ENCODE data around the gene PRKAR2B. TPM values are rescaled to one million over a fixed set of nuclear protein-coding genes. Genes with fewer than 3 reads are reported as not detected.
"Not testable (repeated sequence)": the region's sequence is repeated elsewhere in the genome, so short reads cannot be mapped to it uniquely, and the experiment has no call there.

Gene PRKAR2B
- total and polyA plus RNA-seq, 5 donors, result 32.3 to 57.8 (median 45.2) TPM

GRCh38 chr7:107049971-107050532 lies 5.5 kb downstream of the PRKAR2B start:
- peaks cover 2% of the 10 kb centered on the region for H3K4me1 ChIP-seq (ENCODE audit: control insufficient read depth, insufficient read depth, low read length)
- intact Hi-C loops (cut with DNase I), result no loop called here
- 90% methylated on average over 1 of the region's 1 CpG for WGBS
- ATAC-seq (no peak), DNase-seq (no peak)
- no peak overlapping the region for H3K4me3 ChIP-seq (ENCODE audit: low read length)
- no peak overlapping the region for H3K27ac ChIP-seq (ENCODE audit: low read length)
- no peaks in the 10 kb centered on the region for H3K9me3 ChIP-seq (ENCODE audit: control insufficient read depth, low read length)
- H3K27me3 ChIP-seq (ENCODE audit: control insufficient read depth, insufficient read depth), result no peaks in the 10 kb centered on the region

GRCh38 chr7:107051376-107051775 lies 6.9 kb downstream of the PRKAR2B start:
- WGBS, result 85% methylated on average over 2 of the region's 2 CpGs
- intact Hi-C loops (cut with DNase I), result no loop called here
- ATAC-seq (no peak), DNase-seq (no peak)
- H3K4me1 ChIP-seq (ENCODE audit: control insufficient read depth, insufficient read depth, low read length), result no peaks in the 10 kb centered on the region
- H3K9me3 ChIP-seq (ENCODE audit: control insufficient read depth, low read length), result no peaks in the 10 kb centered on the region
- H3K4me3 ChIP-seq (ENCODE audit: low read length), result no peak overlapping the region
- H3K27ac ChIP-seq (ENCODE audit: low read length), result no peak overlapping the region
- H3K27me3 ChIP-seq (ENCODE audit: control insufficient read depth, insufficient read depth), result no peaks in the 10 kb centered on the region

GRCh38 chr7:107054965-107055364 lies 10.5 kb downstream of the PRKAR2B start:
- intact Hi-C loops (cut with DNase I); H3K4me1 ChIP-seq (ENCODE audit: control insufficient read depth, insufficient read depth, low read length); H3K4me3 ChIP-seq (ENCODE audit: low read length); H3K27ac ChIP-seq (ENCODE audit: low read length); H3K9me3 ChIP-seq (ENCODE audit: control insufficient read depth, low read length); DNase-seq; ATAC-seq; H3K27me3 ChIP-seq (ENCODE audit: control insufficient read depth, insufficient read depth): not testable (repeated sequence)
- 100% methylated on average over 1 of the region's 1 CpG for WGBS

- H3K9me3 ChIP-seq (ENCODE audit: control insufficient read depth, low read length); intact Hi-C loops (cut with DNase I); DNase-seq; H3K4me3 ChIP-seq (ENCODE audit: low read length); H3K4me1 ChIP-seq (ENCODE audit: control insufficient read depth, insufficient read depth, low read length); H3K27me3 ChIP-seq (ENCODE audit: control insufficient read depth, insufficient read depth); H3K27ac ChIP-seq (ENCODE audit: low read length); ATAC-seq: not testable (repeated sequence)
- WGBS, result 92% methylated on average over 3 of the region's 3 CpGs
These were observed 11.6 kb downstream of the PRKAR2B start for GRCh38 chr7:107056058-107056457.

GRCh38 chr7:107056728-107057473 lies 12.4 kb downstream of the PRKAR2B start:
- intact Hi-C loops (cut with DNase I), result no loop called here
- no peak overlapping the region for H3K27ac ChIP-seq (ENCODE audit: low read length)
- WGBS, result 71% methylated on average over 8 of the region's 8 CpGs
- no peak overlapping the region for H3K4me3 ChIP-seq (ENCODE audit: low read length)
- ATAC-seq (no peak), DNase-seq (no peak)
- H3K4me1 ChIP-seq (ENCODE audit: control insufficient read depth, insufficient read depth, low read length), result no peaks in the 10 kb centered on the region
- no peaks in the 10 kb centered on the region for H3K9me3 ChIP-seq (ENCODE audit: control insufficient read depth, low read length)
- no peaks in the 10 kb centered on the region for H3K27me3 ChIP-seq (ENCODE audit: control insufficient read depth, insufficient read depth)

GRCh38 chr7:107057474-107057833 lies 12.9 kb downstream of the PRKAR2B start:
- Histone ChIP-seq H3K27ac (ENCODE audit: low read length) (no peak overlapping the region), H3K4me1 (ENCODE audit: control insufficient read depth, insufficient read depth, low read length) (no peaks in the 10 kb centered on the region), H3K4me3 (ENCODE audit: low read length) (no peak overlapping the region), H3K9me3 (ENCODE audit: control insufficient read depth, low read length) (no peaks in the 10 kb centered on the region), H3K27me3 (ENCODE audit: control insufficient read depth, insufficient read depth) (no peaks in the 10 kb centered on the region)
- intact Hi-C loops (cut with DNase I), result no loop called here
- ATAC-seq, result no peak
- DNase-seq, result no peak
- WGBS, result 90% methylated on average over 3 of the region's 3 CpGs

- no peaks in the 10 kb centered on the region for H3K4me1 ChIP-seq (ENCODE audit: control insufficient read depth, insufficient read depth, low read length)
- no peaks in the 10 kb centered on the region for H3K27me3 ChIP-seq (ENCODE audit: control insufficient read depth, insufficient read depth)
- no peak overlapping the region for H3K4me3 ChIP-seq (ENCODE audit: low read length)
- H3K9me3 ChIP-seq (ENCODE audit: control insufficient read depth, low read length), result no peaks in the 10 kb centered on the region
- no peak overlapping the region for H3K27ac ChIP-seq (ENCODE audit: low read length)
- DNase-seq, result no peak
- intact Hi-C loops (cut with DNase I), result no loop called here
- no peak for ATAC-seq
These were observed 15.0 kb downstream of the PRKAR2B start for GRCh38 chr7:107059468-107059867.

GRCh38 chr7:107063245-107064120 lies 19.0 kb downstream of the PRKAR2B start:
- Histone ChIP-seq H3K4me1 (ENCODE audit: control insufficient read depth, insufficient read depth, low read length) (peaks cover 2% of the 10 kb centered on the region), H3K27me3 (ENCODE audit: control insufficient read depth, insufficient read depth) (no peaks in the 10 kb centered on the region), H3K9me3 (ENCODE audit: control insufficient read depth, low read length) (no peaks in the 10 kb centered on the region), H3K27ac (ENCODE audit: low read length) (no peak overlapping the region), H3K4me3 (ENCODE audit: low read length) (no peak overlapping the region)
- intact Hi-C loops (cut with DNase I), result no loop called here
- no peak for DNase-seq
- WGBS, result 87% methylated on average over 8 of the region's 8 CpGs
- ATAC-seq, result no peak

- Histone ChIP-seq H3K4me1 (ENCODE audit: control insufficient read depth, insufficient read depth, low read length) (peaks cover 2% of the 10 kb centered on the region), H3K27ac (ENCODE audit: low read length) (no peak overlapping the region)
- WGBS, result 93% methylated on average over 7 of the region's 7 CpGs
These were observed 19.8 kb downstream of the PRKAR2B start for GRCh38 chr7:107064255-107064654.

GRCh38 chr7:107065929-107066247 lies 21.4 kb downstream of the PRKAR2B start:
- 46% methylated on average over 4 of the region's 4 CpGs for whole genome bisulfite sequencing
- DNase-seq, result no peak
- peak; percentile 69 to 74 for ATAC-seq
- intact Hi-C loops (cut with DNase I), result no loop called here
- H3K27me3 ChIP-seq (ENCODE audit: control insufficient read depth, insufficient read depth), result no peaks in the 10 kb centered on the region
- H3K27ac ChIP-seq (ENCODE audit: low read length), result no peak overlapping the region
- H3K9me3 ChIP-seq (ENCODE audit: control insufficient read depth, low read length), result no peaks in the 10 kb centered on the region
- H3K4me1 ChIP-seq (ENCODE audit: control insufficient read depth, insufficient read depth, low read length), result peaks cover 2% of the 10 kb centered on the region
- no peak overlapping the region for H3K4me3 ChIP-seq (ENCODE audit: low read length)

More at GRCh38 chr7:107064255-107064654, 19.8 kb downstream of the PRKAR2B start:
- no peak for DNase-seq
- ATAC-seq, result no peak
- intact Hi-C loops (cut with DNase I), result no loop called here
- H3K4me3 ChIP-seq (ENCODE audit: low read length), result no peak overlapping the region
- no peaks in the 10 kb centered on the region for H3K9me3 ChIP-seq (ENCODE audit: control insufficient read depth, low read length)
- no peaks in the 10 kb centered on the region for H3K27me3 ChIP-seq (ENCODE audit: control insufficient read depth, insufficient read depth)

GRCh38 chr7:107068156-107068555 lies 23.7 kb downstream of the PRKAR2B start:
- H3K27me3 ChIP-seq (ENCODE audit: control insufficient read depth, insufficient read depth), result no peaks in the 10 kb centered on the region
- H3K4me1 ChIP-seq (ENCODE audit: control insufficient read depth, insufficient read depth, low read length), result peaks cover 2% of the 10 kb centered on the region
- ATAC-seq, result no peak
- intact Hi-C loops (cut with DNase I), result no loop called here
- 68% methylated on average over 3 of the region's 3 CpGs for WGBS
- H3K4me3 ChIP-seq (ENCODE audit: low read length), result no peak overlapping the region
- no peaks in the 10 kb centered on the region for H3K9me3 ChIP-seq (ENCODE audit: control insufficient read depth, low read length)
- DNase-seq, result no peak
- H3K27ac ChIP-seq (ENCODE audit: low read length), result no peak overlapping the region
